GM19372 (cell line): ENCODE results near the gene GRIP1.

Experiments used
- ATAC-seq: cut with Tn5 transposase; IDR thresholded peaks from one replicate; pipeline ENCODE4 v1.9.1; 2021; ENCODE audit warnings: mild to moderate bottlenecking, low read depth, moderate library complexity; ENCODE audit not compliant: unreplicated experiment

The GRIP1 gene, protein sequence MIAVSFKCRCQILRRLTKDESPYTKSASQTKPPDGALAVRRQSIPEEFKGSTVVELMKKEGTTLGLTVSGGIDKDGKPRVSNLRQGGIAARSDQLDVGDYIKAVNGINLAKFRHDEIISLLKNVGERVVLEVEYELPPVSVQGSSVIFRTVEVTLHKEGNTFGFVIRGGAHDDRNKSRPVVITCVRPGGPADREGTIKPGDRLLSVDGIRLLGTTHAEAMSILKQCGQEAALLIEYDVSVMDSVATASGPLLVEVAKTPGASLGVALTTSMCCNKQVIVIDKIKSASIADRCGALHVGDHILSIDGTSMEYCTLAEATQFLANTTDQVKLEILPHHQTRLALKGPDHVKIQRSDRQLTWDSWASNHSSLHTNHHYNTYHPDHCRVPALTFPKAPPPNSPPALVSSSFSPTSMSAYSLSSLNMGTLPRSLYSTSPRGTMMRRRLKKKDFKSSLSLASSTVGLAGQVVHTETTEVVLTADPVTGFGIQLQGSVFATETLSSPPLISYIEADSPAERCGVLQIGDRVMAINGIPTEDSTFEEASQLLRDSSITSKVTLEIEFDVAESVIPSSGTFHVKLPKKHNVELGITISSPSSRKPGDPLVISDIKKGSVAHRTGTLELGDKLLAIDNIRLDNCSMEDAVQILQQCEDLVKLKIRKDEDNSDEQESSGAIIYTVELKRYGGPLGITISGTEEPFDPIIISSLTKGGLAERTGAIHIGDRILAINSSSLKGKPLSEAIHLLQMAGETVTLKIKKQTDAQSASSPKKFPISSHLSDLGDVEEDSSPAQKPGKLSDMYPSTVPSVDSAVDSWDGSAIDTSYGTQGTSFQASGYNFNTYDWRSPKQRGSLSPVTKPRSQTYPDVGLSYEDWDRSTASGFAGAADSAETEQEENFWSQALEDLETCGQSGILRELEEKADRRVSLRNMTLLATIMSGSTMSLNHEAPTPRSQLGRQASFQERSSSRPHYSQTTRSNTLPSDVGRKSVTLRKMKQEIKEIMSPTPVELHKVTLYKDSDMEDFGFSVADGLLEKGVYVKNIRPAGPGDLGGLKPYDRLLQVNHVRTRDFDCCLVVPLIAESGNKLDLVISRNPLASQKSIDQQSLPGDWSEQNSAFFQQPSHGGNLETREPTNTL

DNA sequence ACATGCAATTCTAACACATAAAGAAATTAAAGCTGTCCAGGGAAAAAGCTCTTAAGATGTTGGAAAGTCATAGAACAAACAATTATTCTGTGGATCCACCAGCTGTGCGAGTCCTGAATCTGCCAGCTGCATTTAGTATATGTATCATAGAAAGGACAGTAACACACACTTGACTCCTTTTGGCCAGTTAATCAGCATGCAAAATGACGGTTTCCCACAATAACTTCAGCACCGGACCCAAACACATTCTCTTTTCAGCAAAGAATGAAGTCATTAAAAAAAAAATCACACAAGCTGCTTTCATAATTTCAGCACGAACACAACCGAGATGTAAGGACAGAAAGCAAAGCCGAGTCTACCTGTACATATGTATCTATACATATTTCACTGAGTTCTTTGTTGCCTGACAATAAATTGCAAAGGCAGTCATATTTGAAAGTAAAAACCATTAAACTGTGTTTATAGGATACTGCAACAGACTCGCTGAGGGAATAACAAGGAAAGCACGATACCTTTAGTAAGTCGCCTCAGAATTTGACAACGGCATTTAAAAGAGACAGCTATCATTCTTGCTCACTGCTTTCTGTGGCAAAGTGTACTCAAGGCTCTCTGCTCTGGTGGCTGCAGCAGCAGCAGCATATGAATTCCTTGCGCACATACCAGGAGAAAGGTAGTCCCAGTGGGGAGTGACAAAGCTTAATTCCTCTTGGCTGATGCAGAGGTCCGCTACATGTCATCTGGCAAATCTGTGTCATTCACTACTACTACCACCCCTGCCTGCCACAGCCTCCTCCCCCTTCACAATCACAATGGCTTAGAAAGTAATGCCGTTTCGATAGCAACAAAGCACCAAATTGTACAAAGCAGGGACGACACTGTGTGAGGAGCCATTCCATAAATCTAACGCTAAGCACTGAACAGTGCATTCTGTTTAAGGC, at the start of gene GRIP1:
TSS of gene GRIP1 (minus strand) at position 739 of the 938 bp plus-strand sequence. CDS start at position 567, 172 bp downstream.
- no peak for ATAC-seq

DNA sequence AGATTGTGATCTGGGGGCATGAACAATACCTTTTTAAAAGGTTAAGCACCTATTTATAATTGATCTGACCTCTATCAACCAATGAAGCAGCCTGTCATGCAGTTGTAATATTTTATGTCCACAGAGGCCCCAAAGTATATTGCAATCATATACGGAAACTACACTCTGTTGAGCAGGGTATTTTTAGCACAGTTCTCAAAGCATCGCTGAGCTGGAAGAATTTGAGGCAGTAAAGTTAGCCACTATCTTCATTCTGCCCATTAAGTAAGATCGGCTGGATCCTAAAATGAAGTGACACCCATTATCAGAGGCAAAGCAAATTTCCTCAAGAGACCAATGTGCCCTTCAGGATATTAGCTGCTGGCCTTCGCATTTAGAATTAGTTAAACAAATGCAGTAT, 47.7 kb upstream of the GRIP1 start:
- no peak for ATAC-seq

DNA sequence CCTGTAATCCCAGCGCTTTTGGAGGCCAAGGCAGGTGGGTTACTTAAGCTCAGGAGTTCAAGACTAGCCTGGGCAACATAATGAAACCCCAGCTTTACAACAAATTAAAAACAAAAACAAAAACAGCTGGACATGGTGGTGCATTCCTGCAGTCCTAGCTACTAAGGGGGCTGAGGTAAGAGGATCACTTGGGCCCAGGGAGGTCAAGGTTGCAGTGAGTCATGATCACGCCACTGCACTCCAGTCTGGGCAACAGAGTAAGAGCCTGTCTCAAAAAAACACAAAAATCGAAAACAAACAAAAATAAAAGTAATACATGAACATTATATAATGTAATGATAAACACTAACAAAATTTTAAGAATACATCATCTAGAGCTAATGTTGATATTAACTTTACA, 46.2 kb upstream of the GRIP1 start:
- ATAC-seq = no peak

DNA sequence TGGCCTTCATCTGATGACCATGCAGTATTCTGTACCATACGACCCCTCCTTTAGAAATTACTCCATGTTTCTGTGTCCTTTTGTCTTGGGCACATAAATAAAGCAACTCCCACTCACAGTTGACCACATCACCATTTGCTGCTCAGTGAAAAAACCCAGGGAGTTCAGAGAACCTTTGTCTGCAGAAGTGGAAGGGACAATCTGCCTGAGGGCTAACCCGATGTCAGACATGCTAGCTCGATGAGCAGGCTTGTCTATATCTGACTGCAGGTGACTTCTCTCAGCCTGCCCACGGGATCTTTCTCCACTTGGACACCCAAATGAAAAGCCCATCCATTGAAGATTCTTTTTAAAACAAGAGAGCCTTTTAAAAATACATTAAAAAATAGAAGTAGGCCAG, 45.7 kb upstream of the GRIP1 start:
- ATAC-seq = no peak

DNA sequence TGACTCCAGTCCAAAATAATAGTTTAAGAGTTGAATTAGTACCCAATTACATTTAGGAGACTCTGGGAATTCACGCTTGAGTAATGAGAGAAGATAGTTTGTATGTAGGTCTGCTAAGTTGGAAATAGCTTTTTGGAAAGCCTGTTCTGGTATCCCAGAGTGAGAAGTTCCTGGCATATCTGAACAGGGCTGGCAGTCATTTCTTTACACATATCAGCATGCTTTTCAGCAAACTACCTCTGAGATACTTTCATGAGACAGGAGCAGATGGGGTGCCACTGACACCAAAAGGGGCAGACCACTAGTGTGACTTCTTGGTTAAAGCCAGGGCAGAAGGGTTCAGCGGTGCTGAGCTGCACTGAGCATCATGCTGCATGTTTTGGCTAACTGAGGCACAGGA, 45.1 kb upstream of the GRIP1 start:
- no peak for ATAC-seq

DNA sequence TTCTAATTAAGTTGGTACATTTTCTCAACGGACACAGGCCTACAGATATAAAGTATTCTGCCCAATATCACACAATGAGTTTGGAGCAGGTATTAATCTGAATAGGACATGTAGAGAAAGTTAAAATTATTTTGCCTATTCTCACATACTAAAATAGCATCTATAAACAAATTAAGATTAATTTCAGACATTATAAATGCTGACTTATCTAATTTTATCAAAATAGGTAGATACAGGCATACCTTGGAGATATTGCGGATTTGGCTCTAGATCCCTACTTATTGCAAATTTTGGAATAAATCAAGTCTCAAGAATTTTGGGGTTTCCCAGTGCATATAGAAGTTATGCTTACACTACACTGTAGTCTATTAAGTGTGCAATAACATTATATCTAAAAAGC, 41.0 kb upstream of the GRIP1 start:
- no peak for ATAC-seq

DNA sequence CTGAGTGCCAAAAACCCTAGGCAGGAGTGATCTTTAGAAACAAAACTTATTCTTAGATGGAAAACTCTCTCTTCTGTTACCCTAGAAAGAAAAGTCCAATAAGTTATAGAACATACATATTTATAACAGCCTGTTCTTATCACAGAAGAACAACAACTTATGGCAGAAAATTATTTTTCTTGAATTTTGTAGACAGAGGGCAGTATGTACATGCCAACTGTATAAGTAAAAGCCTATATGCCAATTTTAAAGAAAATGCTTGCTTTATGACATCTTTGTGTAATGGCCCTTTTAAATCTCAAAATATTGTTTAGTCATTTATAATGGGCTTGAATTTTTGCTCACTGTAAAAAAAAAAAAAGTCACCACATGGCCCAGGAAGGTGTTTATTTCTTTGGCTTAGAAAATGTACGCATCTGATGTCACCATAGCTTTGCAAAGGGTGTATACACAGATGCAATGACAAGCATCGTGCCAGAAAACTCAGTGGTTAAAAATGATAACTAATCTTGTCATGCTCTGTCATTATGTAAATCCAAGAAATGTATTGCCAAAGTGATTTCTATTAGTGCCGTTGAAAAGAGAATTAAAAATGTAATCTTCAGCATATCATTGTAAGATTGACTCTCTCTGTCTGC, 38.3 kb upstream of the GRIP1 start:
- ATAC-seq = no peak

DNA sequence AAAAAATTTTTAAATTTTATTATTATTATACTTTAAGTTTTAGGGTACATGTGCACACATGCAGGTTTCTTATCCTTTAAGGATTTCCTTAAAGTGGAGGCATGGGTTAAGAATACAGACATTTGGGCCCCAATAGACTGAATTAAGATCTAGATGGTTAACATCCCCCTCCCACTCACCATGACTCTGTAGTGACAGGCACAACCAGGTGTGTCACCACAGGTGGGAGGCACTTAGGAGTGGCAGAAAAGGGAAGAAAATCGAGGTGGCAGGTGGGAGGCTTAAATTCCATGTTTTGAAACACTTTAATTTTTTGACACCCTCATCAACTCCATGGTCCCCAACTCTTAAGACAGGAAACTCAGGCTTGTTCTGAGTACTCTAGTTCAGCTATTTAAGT, 37.6 kb upstream of the GRIP1 start:
- ATAC-seq = no peak

DNA sequence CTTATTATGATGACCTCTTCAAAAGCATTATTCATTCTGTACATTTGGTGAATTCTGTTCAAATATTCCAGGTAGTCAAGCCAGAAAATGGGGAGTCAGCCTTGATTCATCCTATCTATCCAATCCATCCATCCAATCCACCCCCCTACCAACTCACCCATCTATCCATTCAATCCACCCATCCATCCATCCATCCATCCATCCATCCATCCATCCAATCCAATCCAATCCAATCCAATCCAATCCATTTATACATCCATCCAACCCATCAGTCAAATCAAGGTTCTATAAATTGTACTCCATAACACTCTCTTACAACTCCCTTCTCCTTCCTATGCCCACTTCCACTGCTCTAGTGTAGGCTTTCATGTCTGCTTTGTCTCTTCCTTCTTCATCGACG, 35.8 kb upstream of the GRIP1 start:
- no peak for ATAC-seq

DNA sequence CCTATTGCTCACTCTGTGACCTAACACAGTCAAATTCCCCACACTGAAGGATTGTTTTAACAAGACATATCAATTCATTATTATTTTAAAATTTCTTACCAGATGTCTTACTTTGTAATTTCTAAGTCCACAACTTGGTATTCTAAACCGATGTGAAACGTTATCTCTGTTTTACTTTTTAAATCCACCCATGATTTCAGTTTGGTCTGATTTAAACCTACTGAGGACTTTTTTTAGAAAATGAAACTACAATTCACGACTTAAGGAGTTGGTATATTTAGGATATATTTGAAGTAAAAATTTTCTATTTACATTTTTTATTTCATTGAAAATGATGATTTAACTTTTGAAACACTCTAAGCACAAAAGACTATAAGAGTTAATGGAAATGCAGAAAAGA, 35.1 kb upstream of the GRIP1 start:
- ATAC-seq = no peak

DNA sequence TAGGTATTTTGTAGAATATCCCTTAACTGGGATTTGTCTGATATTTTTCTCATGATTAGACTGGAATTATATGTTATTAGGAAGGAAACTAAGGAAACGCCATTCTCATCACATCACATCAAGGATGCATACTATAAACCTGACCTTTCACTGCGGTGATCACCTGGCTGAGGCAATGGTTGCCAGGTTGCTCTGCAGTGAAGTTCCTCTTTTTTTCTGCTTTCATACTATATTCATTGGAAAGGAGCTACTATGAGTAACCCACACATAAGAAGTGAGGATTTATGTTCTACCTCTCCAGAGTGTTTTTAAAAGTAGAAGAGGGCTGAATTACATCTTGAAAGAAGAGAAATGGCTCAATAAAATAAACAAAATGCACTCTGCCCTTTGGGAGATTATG, 31.0 kb upstream of the GRIP1 start:
- ATAC-seq = no peak

DNA sequence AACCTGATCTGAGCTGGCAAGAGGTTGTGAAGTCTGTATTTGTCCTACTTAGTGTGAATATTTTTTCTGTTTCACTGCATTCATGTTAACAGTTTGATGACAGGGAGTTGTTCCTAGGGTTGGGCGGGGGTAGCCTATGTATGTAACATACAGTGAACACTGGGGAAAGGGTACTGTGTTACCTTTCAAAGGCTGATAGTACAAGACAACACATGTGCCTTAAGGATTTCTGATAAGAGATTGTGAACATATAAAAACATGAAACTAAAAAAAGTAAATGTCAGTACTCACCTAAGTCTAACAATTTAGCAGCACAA, 30.5 kb upstream of the GRIP1 start:
- no peak for ATAC-seq

DNA sequence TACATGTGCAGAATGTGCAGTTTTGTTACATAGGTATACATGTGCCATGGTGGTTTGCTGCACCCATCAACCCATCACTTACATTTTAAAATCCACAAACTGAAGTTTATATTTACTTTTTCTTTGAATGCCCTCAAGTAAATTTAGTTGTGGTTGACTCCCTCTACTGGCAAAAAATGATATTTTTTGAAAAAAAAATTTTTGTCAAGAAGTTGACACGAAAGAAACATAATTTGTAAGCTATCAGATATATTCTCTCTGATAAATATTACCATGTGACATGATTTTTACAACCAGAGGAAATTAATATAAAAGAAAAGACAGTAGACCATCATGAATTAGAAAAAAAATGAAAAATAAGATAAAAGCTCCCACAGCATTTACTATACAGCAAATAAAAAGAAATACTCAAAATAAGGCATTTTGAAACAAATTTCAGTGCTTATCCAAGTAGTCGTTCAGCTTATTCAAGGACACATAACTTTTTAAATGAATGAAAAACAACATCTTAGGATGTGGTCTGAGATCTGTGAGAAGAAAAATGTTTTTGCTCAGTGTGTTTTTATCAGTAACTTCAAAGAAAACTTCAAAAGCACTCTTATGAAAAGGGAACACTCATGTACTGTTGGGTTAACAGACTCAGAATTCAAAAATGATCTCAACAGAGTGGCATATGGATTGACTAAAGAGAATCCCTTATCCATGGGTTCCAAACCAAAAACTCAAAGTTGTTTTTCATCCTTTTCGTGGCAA, 30.0 kb upstream of the GRIP1 start:
- ATAC-seq = no peak

DNA sequence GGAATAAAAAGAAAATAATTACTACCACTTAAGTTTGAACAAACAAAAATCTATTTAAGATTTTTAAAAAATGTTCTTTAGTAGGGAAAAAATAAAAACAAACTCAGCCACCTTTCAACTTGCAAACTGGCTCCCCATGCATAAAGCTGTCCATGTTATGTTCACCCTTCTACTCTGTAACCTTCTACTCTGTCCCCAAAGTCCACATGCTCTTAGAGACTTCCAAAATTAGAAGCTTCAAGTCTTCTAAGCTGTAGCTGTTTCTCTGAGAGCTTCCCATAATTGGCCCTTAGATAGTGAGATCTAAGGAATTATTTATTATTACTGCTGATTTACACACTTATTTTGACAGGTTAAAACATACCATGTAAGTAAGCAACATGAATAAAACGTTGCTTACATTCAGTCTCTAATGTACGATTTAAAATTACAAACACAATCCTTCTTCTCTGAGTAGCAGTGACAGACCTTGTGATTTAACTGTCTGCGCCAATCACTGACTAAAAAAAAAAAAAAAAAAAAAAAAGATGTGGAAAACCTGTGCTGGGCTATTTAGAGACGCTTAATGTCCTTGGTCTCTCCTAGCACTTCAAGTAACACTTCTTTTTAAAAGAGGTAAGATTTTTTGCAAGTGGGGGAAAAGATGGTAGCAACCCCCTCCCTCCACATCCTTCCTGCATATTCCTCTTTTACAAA, 28.3 kb upstream of the GRIP1 start:
- ATAC-seq = no peak

DNA sequence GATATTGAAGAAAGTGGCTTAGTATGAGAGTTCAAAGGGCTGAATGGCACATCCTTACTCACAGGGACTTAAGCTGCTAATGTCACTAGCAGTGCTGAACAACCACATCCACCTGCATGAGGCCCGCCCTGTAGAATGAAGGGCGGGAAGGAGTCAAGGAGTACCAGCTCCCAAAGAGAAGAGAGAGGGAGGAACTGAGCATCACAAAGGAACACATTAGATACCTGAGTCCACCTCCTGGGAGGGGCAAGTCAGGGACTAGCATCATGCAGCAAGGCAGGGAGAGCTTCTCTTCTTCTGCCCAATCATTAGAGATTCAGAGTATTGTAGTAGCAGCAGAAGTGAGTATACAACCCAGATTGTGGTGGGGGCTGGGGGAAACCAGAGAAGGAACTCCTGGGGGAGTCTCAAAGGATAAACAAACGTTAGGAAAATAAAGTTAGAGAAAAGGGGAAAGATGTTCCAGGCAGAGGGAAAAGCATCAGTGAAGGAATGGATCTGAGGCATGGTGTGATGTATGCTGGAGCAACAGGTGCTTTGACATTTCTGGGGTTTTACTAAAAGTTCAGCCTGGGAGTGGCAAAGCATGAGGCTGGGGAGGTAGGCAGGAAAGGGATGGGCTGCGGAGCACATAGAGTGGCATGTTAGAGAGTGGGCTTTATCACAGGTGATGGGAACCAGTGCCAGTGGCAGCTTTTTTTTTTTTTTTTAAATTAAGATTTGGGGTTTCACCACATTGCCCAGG, 21.0 kb upstream of the GRIP1 start:
- no peak for ATAC-seq

DNA sequence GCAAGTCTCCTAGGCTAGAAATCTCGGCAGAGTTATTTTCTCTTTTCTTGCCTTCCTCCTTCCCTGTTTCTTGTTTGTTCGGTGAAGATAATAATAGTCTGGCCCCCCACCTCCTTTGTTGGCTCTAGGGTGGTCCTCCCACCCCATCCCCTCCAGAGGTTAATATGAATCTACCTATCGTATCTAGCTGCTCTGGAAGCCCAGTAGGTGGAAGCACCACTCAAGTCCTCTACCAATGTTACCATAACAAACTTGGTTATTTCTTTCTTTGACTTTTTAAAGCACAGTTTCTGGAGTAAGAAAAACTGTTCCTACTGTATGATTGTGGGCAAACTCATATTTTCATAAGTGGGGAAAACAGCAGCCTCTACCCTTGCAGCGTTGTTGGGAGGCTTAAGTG, 19.7 kb upstream of the GRIP1 start:
- ATAC-seq = no peak

DNA sequence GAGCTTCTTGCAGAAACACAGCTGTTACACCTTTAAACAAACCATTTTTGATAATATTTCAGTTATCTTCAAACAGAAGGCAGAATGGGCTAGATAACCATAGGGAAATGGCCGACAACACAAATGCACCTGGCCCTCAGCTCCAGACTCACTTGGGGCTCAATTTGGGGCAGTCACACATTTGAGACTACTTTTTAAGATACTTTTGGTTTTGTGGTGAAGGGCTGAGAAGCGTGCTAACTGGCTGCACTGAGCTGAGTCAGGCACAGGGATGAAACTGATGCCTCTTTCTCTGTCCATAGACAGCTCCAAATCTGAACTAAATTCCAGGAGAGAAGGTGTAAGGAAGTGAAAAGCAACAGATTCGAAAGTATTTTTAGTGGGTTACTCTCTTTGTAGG, 18.5 kb upstream of the GRIP1 start:
- peak; percentile 71 for ATAC-seq
